ENCODE data around the gene ALDH1L2. TPM values are rescaled to one million over a fixed set of nuclear protein-coding genes. Genes with fewer than 3 reads are reported as not detected.

Gene ALDH1L2
- total RNA-seq, 1 donor from 2014 or later = 1.1 TPM

- H3K4me1 Mint-ChIP-seq (ENCODE audit: low read depth) = no peaks in the 10 kb centered on the region
- H3K4me3 Mint-ChIP-seq = no peak overlapping the region
- H3K36me3 Mint-ChIP-seq (ENCODE audit: low read depth) = peaks cover 19% of the 10 kb centered on the region
- no peak overlapping the region for H3K27ac Mint-ChIP-seq
- intact Hi-C loops (cut with micrococcal nuclease) = no loop called here
- H3K9me3 Mint-ChIP-seq = no peaks in the 10 kb centered on the region
- DNase-seq (ENCODE audit: low spot score) = no peak
- H3K27me3 Mint-ChIP-seq (ENCODE audit: insufficient read depth) = no peaks in the 10 kb centered on the region
Observed at GRCh38 chr12:105018776-105019175, 65.5 kb downstream of the ALDH1L2 start.

- no peaks in the 10 kb centered on the region for H3K4me1 Mint-ChIP-seq (ENCODE audit: low read depth)
Observed at GRCh38 chr12:105018012-105018411, 66.2 kb downstream of the ALDH1L2 start.

GRCh38 chr12:105015543-105015942 lies 68.7 kb downstream of the ALDH1L2 start:
- H3K27me3 Mint-ChIP-seq (ENCODE audit: insufficient read depth) = no peaks in the 10 kb centered on the region
- H3K36me3 Mint-ChIP-seq (ENCODE audit: low read depth) = peaks cover 30% of the 10 kb centered on the region
- no peak overlapping the region for H3K4me3 Mint-ChIP-seq
- intact Hi-C loops (cut with micrococcal nuclease) = no loop called here
- no peak for DNase-seq (ENCODE audit: low spot score)
- no peaks in the 10 kb centered on the region for H3K4me1 Mint-ChIP-seq (ENCODE audit: low read depth)
- H3K9me3 Mint-ChIP-seq = peaks cover 13% of the 10 kb centered on the region
- no peak overlapping the region for H3K27ac Mint-ChIP-seq

More at GRCh38 chr12:105018012-105018411, 66.2 kb downstream of the ALDH1L2 start:
- H3K27me3 Mint-ChIP-seq (ENCODE audit: insufficient read depth) = no peaks in the 10 kb centered on the region
- H3K27ac Mint-ChIP-seq = no peak overlapping the region
- no peak for DNase-seq (ENCODE audit: low spot score)
- H3K36me3 Mint-ChIP-seq (ENCODE audit: low read depth) = peaks cover 18% of the 10 kb centered on the region
- no peak overlapping the region for H3K4me3 Mint-ChIP-seq
- no peaks in the 10 kb centered on the region for H3K9me3 Mint-ChIP-seq
- intact Hi-C loops (cut with micrococcal nuclease) = no loop called here

- intact Hi-C loops (cut with micrococcal nuclease) = no loop called here
- H3K36me3 Mint-ChIP-seq (ENCODE audit: low read depth) = peaks cover 37% of the 10 kb centered on the region
- H3K4me1 Mint-ChIP-seq (ENCODE audit: low read depth) = no peaks in the 10 kb centered on the region
- no peaks in the 10 kb centered on the region for H3K27me3 Mint-ChIP-seq (ENCODE audit: insufficient read depth)
- no peak for DNase-seq (ENCODE audit: low spot score)
- H3K4me3 Mint-ChIP-seq = no peak overlapping the region
- H3K27ac Mint-ChIP-seq = no peak overlapping the region
- H3K9me3 Mint-ChIP-seq = peaks cover 22% of the 10 kb centered on the region
Observed at GRCh38 chr12:105014603-105015002, 69.7 kb downstream of the ALDH1L2 start.

GRCh38 chr12:105013892-105014291 lies 70.4 kb downstream of the ALDH1L2 start:
- peaks cover 44% of the 10 kb centered on the region for H3K36me3 Mint-ChIP-seq (ENCODE audit: low read depth)
- no peak overlapping the region for H3K27ac Mint-ChIP-seq
- no peaks in the 10 kb centered on the region for H3K27me3 Mint-ChIP-seq (ENCODE audit: insufficient read depth)
- intact Hi-C loops (cut with micrococcal nuclease) = no loop called here
- H3K4me1 Mint-ChIP-seq (ENCODE audit: low read depth) = no peaks in the 10 kb centered on the region
- peaks cover 29% of the 10 kb centered on the region for H3K9me3 Mint-ChIP-seq
- no peak overlapping the region for H3K4me3 Mint-ChIP-seq
- DNase-seq (ENCODE audit: low spot score) = no peak

GRCh38 chr12:105001476-105001875 lies 82.8 kb downstream of the ALDH1L2 start:
- no peak overlapping the region for H3K27ac Mint-ChIP-seq
- no peaks in the 10 kb centered on the region for H3K27me3 Mint-ChIP-seq (ENCODE audit: insufficient read depth)
- no peak for DNase-seq (ENCODE audit: low spot score)
- intact Hi-C loops (cut with micrococcal nuclease) = no loop called here
- H3K4me1 Mint-ChIP-seq (ENCODE audit: low read depth) = no peaks in the 10 kb centered on the region
- H3K36me3 Mint-ChIP-seq (ENCODE audit: low read depth) = peaks cover 83% of the 10 kb centered on the region
- no peak overlapping the region for H3K4me3 Mint-ChIP-seq
- peaks cover 36% of the 10 kb centered on the region for H3K9me3 Mint-ChIP-seq

- intact Hi-C loops (cut with micrococcal nuclease) = no loop called here
- no peak overlapping the region for H3K27ac Mint-ChIP-seq
- H3K4me1 Mint-ChIP-seq (ENCODE audit: low read depth) = no peaks in the 10 kb centered on the region
- H3K9me3 Mint-ChIP-seq = peaks cover 30% of the 10 kb centered on the region
- H3K4me3 Mint-ChIP-seq = no peak overlapping the region
- H3K36me3 Mint-ChIP-seq (ENCODE audit: low read depth) = peaks cover 82% of the 10 kb centered on the region
- no peaks in the 10 kb centered on the region for H3K27me3 Mint-ChIP-seq (ENCODE audit: insufficient read depth)
- no peak for DNase-seq (ENCODE audit: low spot score)
Observed at GRCh38 chr12:104999347-104999685, 84.9 kb downstream of the ALDH1L2 start.

GRCh38 chr12:104998423-104999346 lies 85.6 kb downstream of the ALDH1L2 start:
- intact Hi-C loops (cut with micrococcal nuclease) = no loop called here
- H3K27me3 Mint-ChIP-seq (ENCODE audit: insufficient read depth) = no peaks in the 10 kb centered on the region
- H3K27ac Mint-ChIP-seq = no peak overlapping the region
- peaks cover 30% of the 10 kb centered on the region for H3K9me3 Mint-ChIP-seq
- H3K36me3 Mint-ChIP-seq (ENCODE audit: low read depth) = peaks cover 81% of the 10 kb centered on the region
- no peaks in the 10 kb centered on the region for H3K4me1 Mint-ChIP-seq (ENCODE audit: low read depth)
- no peak overlapping the region for H3K4me3 Mint-ChIP-seq
- no peak for DNase-seq (ENCODE audit: low spot score)

- no peak overlapping the region for H3K4me3 Mint-ChIP-seq
- no peak overlapping the region for H3K27ac Mint-ChIP-seq
- intact Hi-C loops (cut with micrococcal nuclease) = no loop called here
- no peaks in the 10 kb centered on the region for H3K4me1 Mint-ChIP-seq (ENCODE audit: low read depth)
- H3K9me3 Mint-ChIP-seq = peaks cover 24% of the 10 kb centered on the region
- H3K27me3 Mint-ChIP-seq (ENCODE audit: insufficient read depth) = no peaks in the 10 kb centered on the region
- no peak for DNase-seq (ENCODE audit: low spot score)
- peaks cover 79% of the 10 kb centered on the region for H3K36me3 Mint-ChIP-seq (ENCODE audit: low read depth)
Observed at GRCh38 chr12:104997541-104997940, 86.7 kb downstream of the ALDH1L2 start.

GRCh38 chr12:104994336-104994735 lies 89.9 kb downstream of the ALDH1L2 start:
- intact Hi-C loops (cut with micrococcal nuclease) = no loop called here
- H3K27me3 Mint-ChIP-seq (ENCODE audit: insufficient read depth) = no peaks in the 10 kb centered on the region
- no peak overlapping the region for H3K27ac Mint-ChIP-seq
- DNase-seq (ENCODE audit: low spot score) = no peak
- no peak overlapping the region for H3K4me3 Mint-ChIP-seq
- H3K9me3 Mint-ChIP-seq = peaks cover 4% of the 10 kb centered on the region
- peaks cover 75% of the 10 kb centered on the region for H3K36me3 Mint-ChIP-seq (ENCODE audit: low read depth)
- H3K4me1 Mint-ChIP-seq (ENCODE audit: low read depth) = peaks cover 17% of the 10 kb centered on the region

GRCh38 chr12:104991565-104992128 lies 92.6 kb downstream of the ALDH1L2 start:
- no peak for DNase-seq (ENCODE audit: low spot score)
- H3K4me1 Mint-ChIP-seq (ENCODE audit: low read depth) = peaks cover 33% of the 10 kb centered on the region
- no peak overlapping the region for H3K27ac Mint-ChIP-seq
- H3K27me3 Mint-ChIP-seq (ENCODE audit: insufficient read depth) = no peaks in the 10 kb centered on the region
- peaks cover 4% of the 10 kb centered on the region for H3K9me3 Mint-ChIP-seq
- peaks cover 65% of the 10 kb centered on the region for H3K36me3 Mint-ChIP-seq (ENCODE audit: low read depth)
- intact Hi-C loops (cut with micrococcal nuclease) = no loop called here
- H3K4me3 Mint-ChIP-seq = no peak overlapping the region

- no peak for DNase-seq (ENCODE audit: low spot score)
- H3K27ac Mint-ChIP-seq = no peak overlapping the region
- peaks cover 4% of the 10 kb centered on the region for H3K9me3 Mint-ChIP-seq
- peaks cover 62% of the 10 kb centered on the region for H3K36me3 Mint-ChIP-seq (ENCODE audit: low read depth)
- intact Hi-C loops (cut with micrococcal nuclease) = no loop called here
- H3K4me1 Mint-ChIP-seq (ENCODE audit: low read depth) = peaks cover 36% of the 10 kb centered on the region
- H3K4me3 Mint-ChIP-seq = no peak overlapping the region
- no peaks in the 10 kb centered on the region for H3K27me3 Mint-ChIP-seq (ENCODE audit: insufficient read depth)
Observed at GRCh38 chr12:104990950-104991349, 93.3 kb downstream of the ALDH1L2 start.
